Peyer's patch (tissue), 4 donors: Measurements from ENCODE around the gene FERD3L.

Experiments used
- POLR2A ChIP-seq, 2 donors: fragments of 450-650 bp; IDR thresholded peaks; one replicate each; pipeline ENCODE4 v1.5.1; 2017; ENCODE audit warnings: antibody characterized with exemption in 2 of 2, mild to moderate bottlenecking in 2 of 2, moderate library complexity in 2 of 2
- TF ChIP-seq, protein P1 (sequence below), 6 experiments: fragments of 450-650 bp in 4 of 6; fragments of 200-600 bp in 2 of 6; sonication (generic) in 1 of 6; IDR thresholded peaks; one replicate each; pipeline ENCODE4 v1.5.1; 2017 to 2019; ENCODE audit warnings: antibody characterized with exemption in 6 of 6, mild to moderate bottlenecking in 3 of 6, moderate library complexity in 1 of 6

- TF ChIP-seq, protein P1, sequence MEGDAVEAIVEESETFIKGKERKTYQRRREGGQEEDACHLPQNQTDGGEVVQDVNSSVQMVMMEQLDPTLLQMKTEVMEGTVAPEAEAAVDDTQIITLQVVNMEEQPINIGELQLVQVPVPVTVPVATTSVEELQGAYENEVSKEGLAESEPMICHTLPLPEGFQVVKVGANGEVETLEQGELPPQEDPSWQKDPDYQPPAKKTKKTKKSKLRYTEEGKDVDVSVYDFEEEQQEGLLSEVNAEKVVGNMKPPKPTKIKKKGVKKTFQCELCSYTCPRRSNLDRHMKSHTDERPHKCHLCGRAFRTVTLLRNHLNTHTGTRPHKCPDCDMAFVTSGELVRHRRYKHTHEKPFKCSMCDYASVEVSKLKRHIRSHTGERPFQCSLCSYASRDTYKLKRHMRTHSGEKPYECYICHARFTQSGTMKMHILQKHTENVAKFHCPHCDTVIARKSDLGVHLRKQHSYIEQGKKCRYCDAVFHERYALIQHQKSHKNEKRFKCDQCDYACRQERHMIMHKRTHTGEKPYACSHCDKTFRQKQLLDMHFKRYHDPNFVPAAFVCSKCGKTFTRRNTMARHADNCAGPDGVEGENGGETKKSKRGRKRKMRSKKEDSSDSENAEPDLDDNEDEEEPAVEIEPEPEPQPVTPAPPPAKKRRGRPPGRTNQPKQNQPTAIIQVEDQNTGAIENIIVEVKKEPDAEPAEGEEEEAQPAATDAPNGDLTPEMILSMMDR (IDR thresholded peaks at IDR 0.05): no peak
- no peak for TF ChIP-seq POLR2A (IDR thresholded peaks at IDR 0.05)
Measured at GRCh38 chr7:19161671-19162070, 16.4 kb upstream of the FERD3L start.
